Measurements from ENCODE around the gene ANGPT4. TPM values are rescaled to one million over a fixed set of nuclear protein-coding genes. Genes with fewer than 3 reads are reported as not detected.

ANGPT4 gene
- total RNA-seq, 2 donors from 2014 or later, result 1.4 to 1.6 TPM

- no peak for DNase-seq (ENCODE audit: low spot score)
- no peaks in the 10 kb centered on the region for H3K9me3 ChIP-seq
- no peak for ATAC-seq (ENCODE audit: insufficient number of reproducible peaks, low FRiP score, low read depth)
- no peak overlapping the region for H3K4me3 ChIP-seq
- H3K4me1 ChIP-seq (ENCODE audit: control insufficient read depth in 1 of 2, low read depth in 2 of 2), result peaks cover 0 to 13% of the 10 kb centered on the region in 2 donors
- H3K36me3 ChIP-seq, result no peaks in the 10 kb centered on the region
- no peak overlapping the region for H3K27ac ChIP-seq
- no peaks in the 10 kb centered on the region for H3K27me3 ChIP-seq (replicated peaks; ENCODE audit: insufficient read depth)
- TF ChIP-seq CTCF (IDR thresholded peaks at IDR 0.05), result no peak
Measured at GRCh38 chr20:846894-847278, 69.2 kb downstream of the ANGPT4 start.

GRCh38 chr20:845941-846893, 69.9 kb downstream of the ANGPT4 start:
- Histone ChIP-seq H3K4me1 (ENCODE audit: control insufficient read depth in 1 of 2, low read depth in 2 of 2) (peaks cover 0 to 19% of the 10 kb centered on the region in 2 donors), H3K9me3 (no peaks in the 10 kb centered on the region), H3K27me3 (replicated peaks; ENCODE audit: insufficient read depth) (no peaks in the 10 kb centered on the region), H3K36me3 (no peaks in the 10 kb centered on the region), H3K27ac (no peak overlapping the region), H3K4me3 (no peak overlapping the region)
- no peak for TF ChIP-seq CTCF (IDR thresholded peaks at IDR 0.05)
- no peak for DNase-seq (ENCODE audit: low spot score)
- no peak for ATAC-seq (ENCODE audit: insufficient number of reproducible peaks, low FRiP score, low read depth)

DNA sequence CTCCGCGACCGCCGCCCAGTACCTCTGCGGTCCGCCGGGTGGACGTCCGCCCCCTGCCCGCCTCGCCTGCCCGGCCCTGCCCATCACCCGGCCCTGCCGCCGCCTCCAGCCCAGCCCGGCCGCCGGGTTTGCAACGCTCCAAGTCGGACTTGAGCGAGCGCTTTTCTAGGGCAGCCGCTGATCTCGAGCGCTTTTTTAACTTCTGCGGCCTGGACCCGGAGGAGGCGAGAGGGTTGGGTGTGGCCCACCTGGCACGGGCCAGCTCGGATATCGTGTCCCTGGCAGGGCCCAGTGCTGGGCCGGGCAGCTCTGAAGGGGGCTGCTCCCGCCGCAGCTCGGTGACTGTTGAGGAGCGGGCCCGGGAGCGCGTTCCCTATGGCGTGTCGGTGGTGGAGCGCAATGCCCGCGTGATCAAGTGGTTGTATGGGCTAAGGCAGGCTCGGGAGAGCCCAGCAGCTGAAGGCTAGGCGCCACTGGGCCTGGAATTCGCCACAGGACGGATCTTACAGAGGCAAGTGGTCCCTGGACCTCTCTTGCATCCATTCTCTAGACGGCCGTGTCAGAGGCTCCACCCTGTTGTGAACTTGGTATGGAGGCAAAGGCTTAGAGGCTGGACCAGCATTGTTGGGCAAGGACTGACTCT, 70.8 kb downstream of the ANGPT4 start:
- no peak for TF ChIP-seq CTCF (IDR thresholded peaks at IDR 0.05)
- no peak overlapping the region for H3K27ac ChIP-seq
- no peaks in the 10 kb centered on the region for H3K9me3 ChIP-seq
- DNase-seq (ENCODE audit: low spot score) (no peak), ATAC-seq (ENCODE audit: insufficient number of reproducible peaks, low FRiP score, low read depth) (no peak)
- peak overlapping the region; percentile 66 for H3K4me3 ChIP-seq
- peaks cover 0 to 26% of the 10 kb centered on the region in 2 donors for H3K4me1 ChIP-seq (ENCODE audit: control insufficient read depth in 1 of 2, low read depth in 2 of 2)
- no peaks in the 10 kb centered on the region for H3K36me3 ChIP-seq
- no peaks in the 10 kb centered on the region for H3K27me3 ChIP-seq (replicated peaks; ENCODE audit: insufficient read depth)

DNA sequence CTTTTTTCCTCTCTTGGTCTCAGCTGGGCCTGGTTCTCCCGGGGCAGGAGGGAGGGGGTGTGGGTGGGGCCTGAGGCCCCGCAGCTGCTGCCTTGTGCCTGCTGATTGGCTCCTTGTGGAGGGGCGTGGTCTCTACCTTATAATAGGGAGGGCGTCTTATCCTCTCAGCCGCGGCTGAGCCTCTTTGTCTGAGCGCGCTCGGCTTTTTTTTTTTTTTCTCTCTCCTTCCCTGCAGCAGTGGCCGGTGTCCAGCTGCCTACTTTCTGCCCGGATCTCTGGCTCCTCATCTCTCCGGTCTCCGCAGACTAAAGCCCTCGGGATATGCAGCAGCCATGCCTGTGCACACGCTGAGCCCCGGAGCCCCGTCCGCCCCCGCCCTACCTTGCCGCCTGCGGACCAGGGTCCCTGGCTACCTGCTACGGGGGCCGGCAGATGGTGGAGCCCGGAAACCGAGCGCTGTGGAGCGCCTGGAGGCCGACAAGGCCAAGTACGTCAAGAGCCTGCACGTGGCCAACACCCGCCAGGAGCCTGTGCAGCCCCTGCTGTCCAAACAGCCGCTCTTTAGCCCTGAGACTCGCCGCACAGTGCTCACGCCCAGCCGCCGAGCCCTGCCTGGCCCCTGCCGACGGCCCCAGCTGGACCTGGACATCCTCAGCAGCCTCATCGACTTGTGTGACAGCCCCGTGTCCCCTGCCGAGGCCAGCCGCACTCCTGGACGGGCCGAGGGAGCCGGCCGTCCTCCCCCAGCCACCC, 71.5 kb downstream of the ANGPT4 start:
- TF ChIP-seq CTCF (IDR thresholded peaks at IDR 0.05), result no peak
- peak overlapping the region; percentile 66 for H3K4me3 ChIP-seq
- peak; percentile 27 for ATAC-seq (ENCODE audit: insufficient number of reproducible peaks, low FRiP score, low read depth)
- peak; percentile 80 for DNase-seq (ENCODE audit: low spot score)
- H3K4me1 ChIP-seq (ENCODE audit: control insufficient read depth in 1 of 2, low read depth in 2 of 2), result peaks cover 0 to 26% of the 10 kb centered on the region in 2 donors
- H3K9me3 ChIP-seq, result no peaks in the 10 kb centered on the region
- H3K36me3 ChIP-seq, result no peaks in the 10 kb centered on the region
- no peaks in the 10 kb centered on the region for H3K27me3 ChIP-seq (replicated peaks; ENCODE audit: insufficient read depth)
- H3K27ac ChIP-seq, result no peak overlapping the region

DNA sequence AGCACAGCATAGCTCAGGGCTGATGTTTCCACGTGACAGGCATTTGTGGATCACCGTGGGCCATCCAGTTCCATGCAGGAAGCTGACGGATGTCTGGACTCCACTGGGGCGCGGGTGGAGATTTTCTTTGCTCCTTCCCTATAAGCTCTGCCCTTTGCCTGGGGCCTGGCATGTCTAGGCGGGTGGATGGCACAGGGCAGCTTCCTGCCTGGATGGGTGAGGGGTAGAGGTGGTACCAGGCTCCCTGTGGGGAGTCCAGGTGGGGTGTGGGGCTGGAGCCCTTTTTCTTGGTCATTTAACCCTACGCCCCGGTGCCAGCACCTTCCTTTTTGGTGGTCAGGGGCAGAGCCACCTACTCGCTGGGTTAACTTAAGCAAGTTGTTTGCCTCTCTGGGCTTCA, 72.2 kb downstream of the ANGPT4 start:
- no peak overlapping the region for H3K27ac ChIP-seq
- no peaks in the 10 kb centered on the region for H3K9me3 ChIP-seq
- no peaks in the 10 kb centered on the region for H3K27me3 ChIP-seq (replicated peaks; ENCODE audit: insufficient read depth)
- DNase-seq (ENCODE audit: low spot score), result no peak
- TF ChIP-seq CTCF (IDR thresholded peaks at IDR 0.05), result no peak
- H3K4me3 ChIP-seq, result no peak overlapping the region
- H3K4me1 ChIP-seq (ENCODE audit: control insufficient read depth in 1 of 2, low read depth in 2 of 2), result peaks cover 0 to 26% of the 10 kb centered on the region in 2 donors
- H3K36me3 ChIP-seq, result no peaks in the 10 kb centered on the region
- ATAC-seq (ENCODE audit: insufficient number of reproducible peaks, low FRiP score, low read depth), result no peak
